GM19025 (cell line): ENCODE measurements around the gene CLHC1.

Source experiments
- ATAC-seq: cut with Tn5 transposase; IDR thresholded peaks from one replicate; pipeline ENCODE4 v1.9.1; 2021; ENCODE audit warnings: mild to moderate bottlenecking, low read depth, moderate library complexity; ENCODE audit not compliant: unreplicated experiment

Gene CLHC1

DNA sequence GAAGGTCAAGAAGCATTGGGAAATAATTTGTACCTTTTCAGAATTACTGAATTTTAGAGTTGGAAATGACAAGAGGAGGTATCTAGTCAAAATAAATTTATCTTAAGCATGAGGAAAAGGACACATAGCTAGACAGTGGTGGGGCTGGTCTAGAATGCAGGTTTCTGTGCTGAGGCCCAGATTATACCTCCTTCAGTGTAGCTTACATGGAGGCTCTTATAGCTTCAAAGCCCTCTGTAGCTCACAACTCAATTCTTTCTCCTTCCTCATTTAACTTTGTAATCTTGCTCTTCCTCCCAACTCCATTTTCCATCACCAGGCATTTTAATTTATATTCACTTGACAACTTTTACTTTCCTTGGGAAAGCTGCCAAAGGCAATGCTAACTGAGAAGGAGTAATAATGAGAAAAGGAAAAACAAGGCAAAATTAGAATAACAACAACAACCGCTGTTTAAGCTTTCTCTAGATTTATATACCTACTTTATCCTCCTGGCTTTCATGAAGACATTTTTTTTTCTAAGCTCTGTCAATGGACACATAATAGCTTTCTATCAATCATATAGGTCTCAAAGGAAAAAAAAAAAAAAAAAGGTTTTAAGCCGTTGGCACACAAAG, 58.5 kb downstream of the CLHC1 start:
- ATAC-seq = no peak

DNA sequence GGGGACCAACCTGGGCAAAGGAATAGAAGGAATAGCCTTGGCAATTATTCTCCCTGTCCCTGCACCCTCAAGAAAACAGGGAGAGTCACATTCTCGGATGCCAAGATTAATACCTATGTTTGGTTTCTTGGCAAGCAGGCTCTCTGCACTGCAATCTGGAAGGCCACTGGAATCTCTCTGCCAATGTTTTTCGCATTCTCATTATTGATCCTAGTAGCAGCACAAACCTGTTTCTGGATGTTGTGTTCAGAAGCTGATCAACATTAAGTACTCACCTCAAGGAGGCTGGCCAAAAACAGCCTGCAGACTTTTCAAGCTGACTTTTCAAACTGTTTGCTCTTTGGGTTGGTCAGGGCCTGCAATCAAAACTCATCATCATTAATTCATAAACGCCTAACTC, 62.2 kb downstream of the CLHC1 start:
- no peak for ATAC-seq

DNA sequence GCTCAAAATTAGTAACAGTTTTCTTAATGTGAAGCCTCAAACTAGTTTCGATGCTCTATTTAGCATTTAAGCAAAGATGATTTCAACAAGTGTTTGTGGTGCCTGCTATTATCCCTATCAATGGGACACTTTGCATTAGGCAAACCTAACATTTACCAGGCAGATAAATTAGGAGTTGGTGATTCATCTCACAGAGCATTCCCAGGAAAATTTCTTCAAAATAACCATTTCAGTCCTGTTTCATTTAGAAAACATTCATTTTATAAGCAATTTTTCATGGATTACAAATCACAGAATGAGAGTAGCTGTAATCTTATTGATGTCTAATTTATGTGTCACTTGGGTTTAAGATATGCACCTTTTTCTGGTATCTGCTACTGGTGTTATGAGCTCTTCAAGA, 62.7 kb downstream of the CLHC1 start:
- no peak for ATAC-seq

DNA sequence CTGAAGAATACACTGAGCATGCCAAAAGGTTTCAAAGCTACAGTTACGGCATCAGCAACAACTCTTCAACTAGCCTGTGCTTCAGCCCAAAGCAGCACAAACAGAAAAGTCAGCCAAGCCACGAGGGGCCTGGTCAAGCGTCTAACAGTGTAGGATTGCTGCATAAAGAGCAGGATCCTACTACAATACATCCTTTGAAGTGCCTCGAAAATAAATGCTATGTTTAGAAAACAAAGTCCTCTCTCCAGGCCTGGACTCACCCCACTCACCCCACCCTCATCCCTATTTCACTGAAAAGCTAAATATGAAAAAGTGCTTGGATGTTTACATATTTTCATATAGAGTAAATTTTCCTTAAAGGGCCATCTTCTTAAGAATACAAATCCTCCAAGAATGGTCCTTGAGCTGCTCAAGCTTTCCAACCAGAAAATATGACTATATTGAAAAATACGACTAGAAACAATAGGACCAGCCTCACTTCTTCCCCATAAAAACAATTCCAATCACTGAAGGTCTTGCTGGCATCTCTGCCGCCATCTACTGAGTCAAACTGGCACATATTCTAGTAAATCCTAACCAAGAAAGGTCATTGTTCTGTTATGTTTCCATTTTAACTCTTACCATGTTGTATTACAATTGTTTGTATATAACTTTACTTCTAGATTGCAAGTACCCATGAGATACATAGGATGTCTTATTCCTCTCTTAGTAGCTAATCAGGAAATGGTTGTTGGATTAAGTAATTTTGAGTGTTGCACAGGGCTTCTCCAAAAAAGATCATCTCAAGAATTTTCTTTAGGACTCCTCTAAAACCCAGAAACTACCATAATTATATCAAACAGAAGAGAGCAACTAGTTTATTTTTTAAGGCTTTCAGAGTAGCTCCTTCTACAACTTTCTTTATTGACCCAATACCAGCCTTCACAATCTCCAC, 63.6 kb downstream of the CLHC1 start:
- no peak for ATAC-seq

DNA sequence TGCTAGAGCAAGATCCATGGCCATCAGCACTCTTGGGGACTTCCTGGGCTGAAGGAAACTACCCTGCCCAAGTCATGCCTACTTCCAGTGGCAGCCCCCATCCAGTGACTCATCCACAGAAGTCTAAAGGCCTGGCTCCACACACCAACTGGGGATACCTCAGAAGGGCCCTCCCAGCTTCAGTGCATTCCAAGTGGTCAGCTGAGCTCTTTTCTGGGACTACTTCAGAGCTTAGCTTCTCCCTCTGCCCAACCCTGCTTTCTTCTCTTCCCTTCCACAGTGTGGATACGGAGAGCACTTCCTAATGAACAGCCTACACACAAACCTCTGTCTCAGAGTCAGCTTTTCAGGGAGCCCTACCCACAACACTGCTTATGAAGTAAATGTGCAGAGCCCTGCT, 66.5 kb downstream of the CLHC1 start:
- no peak for ATAC-seq

DNA sequence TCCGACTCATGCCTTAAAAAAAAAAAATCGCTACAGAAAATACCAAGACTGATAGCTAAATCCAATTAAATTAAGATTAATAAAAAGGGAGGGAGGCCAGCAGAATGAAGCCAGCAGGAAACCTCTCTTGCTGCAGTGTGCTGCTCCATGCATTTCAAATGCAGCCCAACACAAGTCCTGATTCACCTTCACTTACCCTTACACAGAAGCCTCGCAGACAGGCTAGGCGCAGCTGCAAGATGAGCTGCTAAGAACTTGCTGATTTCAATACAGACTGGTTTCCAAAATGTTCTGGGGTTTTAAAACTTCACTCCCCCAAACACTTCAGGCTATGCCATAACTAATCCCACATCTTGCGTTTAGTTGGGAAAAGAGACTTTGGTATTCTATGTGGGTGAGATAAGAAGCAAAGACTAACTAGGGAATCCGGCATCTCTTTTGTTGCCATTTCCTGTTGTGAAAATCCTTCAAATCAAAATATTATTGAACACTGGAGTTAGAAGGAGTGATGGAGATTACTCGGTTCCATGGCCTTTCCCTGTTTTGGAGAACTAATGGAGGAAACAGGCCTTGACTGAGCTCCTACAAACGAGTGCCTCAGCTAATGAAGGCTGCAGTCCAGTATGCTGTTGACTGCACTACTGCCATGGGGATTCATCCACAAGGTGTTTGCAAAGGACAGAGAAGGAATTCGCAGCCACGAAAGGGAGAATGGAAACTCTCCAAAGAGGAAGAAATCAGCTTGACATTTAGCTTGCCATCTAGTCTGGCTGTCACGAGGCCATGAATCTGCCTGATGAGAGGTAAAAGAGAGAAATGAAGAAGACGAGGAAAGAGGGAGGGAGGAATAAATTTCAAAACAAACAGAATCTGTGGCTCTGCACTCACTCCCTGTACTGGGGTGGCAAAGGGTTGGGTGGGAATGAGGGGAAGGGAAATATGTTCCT, 67.3 kb downstream of the CLHC1 start:
- no peak for ATAC-seq

DNA sequence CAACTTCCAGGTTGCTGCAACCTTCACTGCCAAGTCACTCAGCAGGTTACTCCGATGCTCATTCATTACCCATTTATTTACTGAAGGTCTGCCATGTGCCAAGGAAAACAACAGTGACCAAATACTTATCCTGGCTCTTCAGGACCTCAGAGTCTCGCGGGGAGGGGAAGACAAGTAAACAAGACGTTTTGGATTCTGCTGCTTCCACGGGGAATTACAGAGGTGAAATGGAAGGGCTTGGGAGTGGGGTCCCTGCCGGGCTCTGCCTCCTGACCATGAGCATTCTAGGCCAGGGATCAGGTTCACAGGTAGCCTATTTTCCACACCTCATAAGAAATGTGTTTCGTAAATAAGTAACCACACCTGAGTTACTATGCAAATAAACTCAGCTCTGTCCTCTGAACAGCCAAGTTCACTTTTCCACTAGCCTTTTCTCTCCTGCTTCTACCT, 68.1 kb downstream of the CLHC1 start:
- ATAC-seq = no peak

DNA sequence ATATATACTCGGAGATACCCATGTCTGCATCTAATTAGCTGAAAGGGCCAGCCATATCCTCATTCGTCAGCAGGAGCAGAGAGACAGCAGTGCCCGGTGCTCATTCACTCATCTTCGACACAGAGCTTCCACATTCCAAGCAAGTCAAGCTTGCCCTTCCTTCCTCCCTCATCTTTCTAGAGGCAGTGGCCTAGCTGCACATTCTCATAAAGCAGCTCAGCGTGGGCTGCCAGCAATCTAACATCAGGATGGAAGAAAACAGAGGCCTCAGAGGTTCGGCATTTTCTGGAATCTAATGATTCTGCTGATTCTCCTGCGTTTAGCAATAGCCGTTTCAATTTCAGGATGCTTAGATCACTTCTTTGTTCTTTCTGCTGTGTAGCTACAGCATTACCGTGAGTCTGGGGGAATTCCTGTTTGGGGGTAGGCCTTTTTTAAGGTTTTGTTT, 68.8 kb downstream of the CLHC1 start:
- no peak for ATAC-seq

DNA sequence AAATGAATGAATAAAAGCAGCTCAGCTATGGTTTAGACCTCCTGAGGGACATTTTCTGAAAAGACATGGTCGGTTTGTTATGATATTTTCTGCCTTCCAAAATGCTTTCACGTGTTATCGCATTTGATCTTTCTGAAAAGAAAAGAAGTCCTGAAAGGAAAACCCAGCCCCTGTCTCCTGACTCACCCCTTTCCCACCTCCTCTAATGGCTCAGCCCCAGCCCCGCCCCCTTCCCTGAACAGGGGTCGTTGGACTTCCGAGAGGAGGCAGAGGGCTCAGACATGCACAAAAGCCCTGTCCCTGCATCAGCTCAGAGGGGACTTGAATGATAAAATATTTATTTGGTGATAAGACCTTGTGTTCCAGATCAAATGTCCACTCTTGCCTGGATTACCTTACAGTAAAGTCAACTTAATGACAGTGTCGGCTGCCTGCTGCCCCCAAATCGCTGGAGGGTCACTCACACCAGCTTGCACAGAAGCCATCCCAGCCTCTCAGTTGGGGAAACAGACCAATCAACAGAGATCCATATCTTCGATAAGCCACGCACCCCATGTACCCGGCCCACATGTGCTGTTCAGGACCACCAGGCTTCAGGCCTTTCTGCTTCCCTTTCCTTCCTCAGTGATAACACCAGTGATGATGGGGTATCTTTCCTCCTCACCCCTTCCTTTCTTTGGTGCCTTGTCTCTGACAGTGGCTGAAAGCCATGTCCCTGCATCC, 69.6 kb downstream of the CLHC1 start:
- ATAC-seq = no peak

DNA sequence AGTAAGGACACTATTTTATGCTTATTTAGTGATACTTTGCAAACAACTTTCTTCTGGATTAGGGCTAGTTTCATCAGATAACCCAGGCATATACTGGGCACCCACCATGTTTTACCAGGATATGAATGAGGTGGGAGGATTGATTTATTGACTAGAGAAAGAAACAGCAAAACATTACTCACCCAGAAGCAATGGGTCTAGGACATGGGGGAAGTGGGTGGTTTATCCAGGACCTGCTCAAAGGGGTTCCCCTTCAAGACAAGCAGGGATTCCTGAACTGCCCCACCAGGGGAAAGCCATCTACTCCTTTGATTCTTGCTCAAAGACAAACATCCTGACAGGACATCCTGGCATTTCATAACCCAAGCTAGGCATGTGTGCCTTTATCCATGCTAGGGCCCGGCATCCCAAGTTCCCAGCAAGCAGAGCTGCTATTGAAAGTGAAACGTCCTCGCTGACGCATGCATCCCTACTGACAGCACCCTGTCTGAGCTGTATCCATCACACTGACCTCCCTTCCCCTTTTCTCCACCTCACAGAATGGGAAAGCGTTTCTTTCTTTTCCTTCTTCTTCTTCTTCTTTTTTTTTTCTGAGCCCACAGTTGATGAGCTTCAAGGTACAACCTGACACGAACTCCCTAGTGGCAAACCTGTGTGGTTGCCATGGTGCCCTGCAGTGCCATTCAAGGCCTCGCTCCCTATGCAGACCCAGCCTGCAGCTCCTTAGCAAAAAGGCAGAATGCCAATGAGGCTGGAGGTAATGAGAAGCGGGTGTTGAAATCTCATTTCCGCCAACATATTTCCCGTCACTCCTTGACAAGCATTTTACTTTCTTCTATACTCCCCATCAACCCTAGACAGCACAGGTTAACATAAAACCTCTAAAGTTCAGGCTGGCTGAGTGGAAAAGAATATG, 70.5 kb downstream of the CLHC1 start:
- no peak for ATAC-seq

DNA sequence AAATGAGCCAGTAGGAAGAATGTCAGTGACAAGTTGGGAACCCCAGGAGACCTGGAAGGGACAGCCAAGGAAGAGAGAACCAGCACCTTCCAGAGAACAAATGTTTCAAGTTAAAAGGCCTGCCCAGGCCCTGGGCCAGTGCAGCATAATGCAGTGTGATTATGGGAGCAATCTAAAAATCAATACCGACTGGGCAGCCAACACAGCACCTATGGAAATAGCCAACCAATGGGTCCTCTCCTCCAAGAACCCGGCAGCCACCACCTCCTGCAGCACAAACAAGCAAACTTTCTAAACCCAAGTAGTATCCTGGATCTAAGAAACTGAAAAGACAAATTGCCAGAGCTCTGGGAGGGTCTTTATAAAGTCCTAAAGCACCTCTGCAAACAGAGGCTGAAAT, 71.7 kb downstream of the CLHC1 start:
- ATAC-seq = no peak

DNA sequence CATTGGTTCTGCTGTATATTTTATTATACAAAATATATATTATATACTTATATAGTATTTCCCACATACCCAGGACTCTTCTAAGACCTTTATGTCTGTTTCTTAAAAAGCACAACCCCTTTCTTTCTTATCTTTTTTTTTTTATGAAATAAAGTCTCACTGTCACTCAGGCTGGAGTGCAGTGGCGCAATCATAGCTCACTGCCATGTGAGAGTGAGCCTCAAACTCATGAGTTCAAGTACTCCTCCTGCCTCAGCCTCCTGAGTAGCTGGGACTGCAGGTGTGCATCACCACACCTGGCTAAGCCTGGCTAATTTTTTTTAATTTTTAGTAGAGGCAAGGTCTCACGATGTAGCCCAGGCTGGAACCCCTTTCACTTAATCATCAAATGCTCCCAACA, 72.3 kb downstream of the CLHC1 start:
- ATAC-seq = no peak

DNA sequence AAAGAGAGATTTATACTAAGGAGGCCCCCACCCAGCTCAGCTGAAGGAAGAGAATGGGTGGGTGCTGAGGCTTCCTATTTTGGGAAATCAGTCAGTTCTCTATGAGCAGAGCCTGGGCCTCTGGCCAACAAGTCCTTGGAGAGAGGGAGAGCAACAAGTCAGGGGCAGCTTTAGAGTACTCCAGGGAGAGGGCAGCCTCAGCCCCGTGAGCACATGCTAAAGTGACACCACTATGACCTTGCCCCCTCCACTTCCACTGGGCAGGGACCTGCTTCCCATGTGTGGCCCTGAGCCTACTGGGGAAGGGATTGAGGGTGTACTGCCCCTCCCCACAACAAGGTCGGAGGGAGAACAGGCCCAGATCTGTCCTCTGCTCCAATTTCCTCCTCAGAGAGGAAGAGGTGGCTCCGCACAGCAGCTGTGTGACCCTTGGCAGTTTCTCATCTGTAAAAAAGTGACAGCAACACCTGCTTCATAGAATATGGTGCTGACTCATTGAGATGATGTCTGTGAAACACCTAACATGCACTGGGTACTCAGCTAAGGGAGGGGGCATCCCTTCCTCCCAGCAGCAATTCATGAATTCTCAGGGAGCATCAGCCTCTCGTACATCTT, 72.9 kb downstream of the CLHC1 start:
- peak; percentile 72 for ATAC-seq

DNA sequence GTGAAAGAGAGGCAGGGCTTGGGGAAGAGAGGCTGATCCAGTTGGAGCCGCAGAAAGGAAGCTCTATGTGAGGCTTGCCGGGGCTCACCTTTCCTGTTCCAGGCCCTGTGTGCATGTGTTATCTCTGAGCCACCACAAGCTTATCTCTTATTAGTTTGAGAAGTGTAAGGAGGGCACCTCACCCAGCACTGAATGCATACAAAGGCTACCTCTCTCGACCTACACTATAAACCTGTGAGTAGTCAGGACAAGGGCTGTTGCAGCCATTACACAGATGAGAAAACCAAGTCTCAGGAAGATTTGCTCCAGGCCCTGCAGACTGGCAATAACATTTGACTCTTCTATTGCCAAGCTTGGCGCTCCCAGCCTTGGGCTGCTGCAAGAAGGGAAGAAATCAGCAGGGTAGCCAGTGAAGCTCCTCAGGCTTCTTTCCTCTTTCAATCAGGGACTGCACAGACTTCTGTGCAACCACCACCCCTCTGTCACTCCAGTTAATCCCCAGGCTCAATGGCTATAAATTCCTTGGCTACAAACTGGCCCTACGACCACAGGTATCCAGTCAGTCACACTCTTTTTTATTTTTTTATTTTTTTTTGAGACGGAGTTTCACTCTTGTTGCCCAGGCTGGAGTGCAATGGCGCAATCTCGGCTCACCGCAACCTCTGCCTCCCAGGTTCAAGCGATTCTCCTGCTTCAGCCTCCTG, 73.8 kb downstream of the CLHC1 start:
- no peak for ATAC-seq

DNA sequence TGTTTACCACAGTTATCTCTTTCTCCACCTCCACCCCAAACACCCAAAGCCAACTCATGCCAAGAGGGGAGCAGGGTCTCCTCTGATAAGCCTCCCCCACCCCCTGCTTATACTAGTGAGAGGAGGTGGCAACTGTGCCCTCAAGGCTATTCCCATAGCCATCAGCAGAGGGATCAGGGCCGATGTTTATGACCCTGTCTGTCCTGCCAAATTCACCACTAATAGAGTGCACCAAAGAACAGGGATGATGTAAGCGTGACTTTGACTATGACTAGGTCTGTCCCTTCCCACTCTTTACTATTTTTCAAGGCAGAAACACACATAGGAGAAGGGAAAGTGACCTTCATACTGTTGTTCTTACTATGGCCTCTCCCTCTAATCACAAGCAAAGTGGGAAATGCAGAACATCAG, 74.6 kb downstream of the CLHC1 start:
- no peak for ATAC-seq

DNA sequence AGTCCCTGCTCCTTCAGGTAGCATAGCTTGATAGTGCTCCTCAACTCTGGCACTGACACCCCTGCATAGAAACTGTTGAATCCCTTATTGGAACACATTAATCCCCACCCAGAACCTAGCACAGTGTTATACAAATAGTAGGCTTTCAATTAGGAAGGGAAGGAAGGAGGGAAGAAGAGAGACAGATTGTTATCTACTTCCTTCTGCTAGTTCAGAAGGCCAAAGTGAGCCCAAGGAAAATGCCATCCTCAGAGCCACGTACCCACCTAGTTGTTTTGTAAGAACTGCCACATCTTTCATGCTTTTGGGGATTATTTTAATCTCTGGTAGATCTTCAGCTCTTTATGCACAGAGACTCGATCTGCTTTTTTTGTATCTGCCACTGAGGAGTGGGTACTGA, 75.1 kb downstream of the CLHC1 start:
- no peak for ATAC-seq

DNA sequence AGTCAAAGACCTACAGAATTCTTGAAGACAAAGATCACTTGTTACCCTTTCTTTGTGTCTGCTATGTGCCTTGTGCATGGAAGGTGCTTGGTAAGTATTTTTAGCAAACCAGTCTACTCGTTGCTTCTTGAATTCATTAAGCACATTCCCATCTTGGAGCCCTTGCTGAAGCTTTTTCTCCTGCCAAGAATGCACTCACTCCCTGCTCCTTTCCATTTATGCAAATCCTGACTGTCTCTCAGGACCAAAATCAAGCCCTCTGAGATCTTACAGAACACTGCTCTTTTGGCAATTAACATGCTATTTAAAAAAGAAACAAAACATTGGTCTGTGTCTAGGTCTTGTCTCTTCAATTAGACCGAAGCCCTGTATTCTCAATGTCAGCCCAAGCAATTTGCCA, 75.8 kb downstream of the CLHC1 start:
- no peak for ATAC-seq

DNA sequence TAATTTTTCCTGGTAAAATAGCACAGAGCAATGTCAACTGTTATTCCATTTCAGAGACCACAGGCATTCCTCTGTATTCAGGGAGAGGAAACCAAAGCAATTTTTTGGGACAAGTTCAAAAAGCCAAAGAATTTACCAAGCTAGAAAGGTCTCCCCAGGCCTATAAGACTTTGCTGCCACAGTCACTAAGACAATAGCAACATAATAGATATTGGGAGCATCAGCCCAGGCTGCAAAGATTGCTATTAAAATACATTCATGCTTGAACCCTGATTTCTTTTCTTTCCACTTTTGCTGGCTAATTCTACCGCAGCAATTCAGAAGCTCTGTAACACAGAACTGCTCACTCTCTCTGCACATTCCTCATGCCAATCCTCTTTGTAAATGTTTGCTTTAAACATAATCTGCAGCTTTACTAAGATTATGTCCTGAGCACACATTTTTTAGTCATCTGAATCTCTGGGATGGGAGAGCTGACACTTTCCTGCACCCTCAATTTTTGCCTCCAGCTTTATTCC, 76.3 kb downstream of the CLHC1 start:
- ATAC-seq = no peak
